ENCODE results near the gene ADAMTS17.

DNA sequence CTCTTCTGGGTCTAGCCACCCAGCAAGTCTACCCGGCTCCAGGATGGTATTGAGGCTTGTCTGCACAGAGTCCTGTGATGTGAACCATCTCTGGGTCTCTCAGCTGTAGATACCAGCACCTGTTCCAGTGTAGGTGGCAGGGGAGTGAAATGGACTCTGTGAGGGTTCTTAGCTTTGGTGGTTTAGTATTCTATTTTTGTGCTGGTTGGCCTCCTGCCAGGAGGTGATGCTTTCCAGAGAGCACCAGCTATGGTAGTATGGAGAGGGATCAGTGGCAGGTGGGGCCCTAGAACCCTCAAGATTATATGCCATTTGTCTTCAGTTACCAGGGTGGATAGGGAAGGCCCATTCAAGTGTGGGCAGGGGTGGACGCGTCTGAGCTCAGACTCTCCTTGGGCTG is 325.1 kb downstream of the ADAMTS17 start:
- TF ChIP-seq NFIC (IDR thresholded peaks at IDR 0.05), result no peak
- no peak for TF ChIP-seq TAF1 (IDR thresholded peaks at IDR 0.05; ENCODE audit: low read depth)

Measured in Ishikawa (cell line).